RWPE1 (cell line): ENCODE data around the gene DSCAM.
"Not testable (repeated sequence)": the region's sequence is repeated elsewhere in the genome, so short reads cannot be mapped to it uniquely, and the experiment has no call there.

Experiments used
- CTCF ChIA-PET: fragments of 350-600 bp; sonication (Branson Sonifier 250); formaldehyde crosslinking; extraction: SDS; loops from one replicate; lab custom pipeline; 2021; lab: Yijun Ruan, JAX
- POLR2A ChIA-PET: fragments of 400-600 bp; formaldehyde crosslinking; extraction: SDS; loops from one replicate; lab custom pipeline; 2020; ENCODE audit warnings: antibody characterized with exemption; ENCODE audit not compliant: low non-redundant PET; lab: Yijun Ruan, JAX
- DNase-seq: peaks from one replicate; pipeline ENCODE4 v3.0.0; 2012; ENCODE audit warnings: low spot score
- H3K27ac ChIP-seq: fragments of 450-650 bp; 2 replicates; pipeline ENCODE4 v1.5.1; 2017
- TF ChIP-seq, protein P1 (sequence below): fragments of 450-650 bp; conservative IDR thresholded peaks from 2 replicates; pipeline ENCODE4 v1.5.1; 2017; ENCODE audit warnings: low read depth, mild to moderate bottlenecking

The DSCAM gene

GRCh38 chr21:40043866-40044265 lies 803.1 kb downstream of the DSCAM start:
- H3K27ac ChIP-seq: no peak overlapping the region
- ChIA-PET POLR2A (no interaction called here), CTCF (interaction anchor here (0.6 kb wide), 1 partner anchor 529 kb away, joined by 4 read pairs; no protein-coding TSS in a partner anchor)
- no peak for DNase-seq
- TF ChIP-seq, protein P1, sequence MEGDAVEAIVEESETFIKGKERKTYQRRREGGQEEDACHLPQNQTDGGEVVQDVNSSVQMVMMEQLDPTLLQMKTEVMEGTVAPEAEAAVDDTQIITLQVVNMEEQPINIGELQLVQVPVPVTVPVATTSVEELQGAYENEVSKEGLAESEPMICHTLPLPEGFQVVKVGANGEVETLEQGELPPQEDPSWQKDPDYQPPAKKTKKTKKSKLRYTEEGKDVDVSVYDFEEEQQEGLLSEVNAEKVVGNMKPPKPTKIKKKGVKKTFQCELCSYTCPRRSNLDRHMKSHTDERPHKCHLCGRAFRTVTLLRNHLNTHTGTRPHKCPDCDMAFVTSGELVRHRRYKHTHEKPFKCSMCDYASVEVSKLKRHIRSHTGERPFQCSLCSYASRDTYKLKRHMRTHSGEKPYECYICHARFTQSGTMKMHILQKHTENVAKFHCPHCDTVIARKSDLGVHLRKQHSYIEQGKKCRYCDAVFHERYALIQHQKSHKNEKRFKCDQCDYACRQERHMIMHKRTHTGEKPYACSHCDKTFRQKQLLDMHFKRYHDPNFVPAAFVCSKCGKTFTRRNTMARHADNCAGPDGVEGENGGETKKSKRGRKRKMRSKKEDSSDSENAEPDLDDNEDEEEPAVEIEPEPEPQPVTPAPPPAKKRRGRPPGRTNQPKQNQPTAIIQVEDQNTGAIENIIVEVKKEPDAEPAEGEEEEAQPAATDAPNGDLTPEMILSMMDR: no peak

DNA sequence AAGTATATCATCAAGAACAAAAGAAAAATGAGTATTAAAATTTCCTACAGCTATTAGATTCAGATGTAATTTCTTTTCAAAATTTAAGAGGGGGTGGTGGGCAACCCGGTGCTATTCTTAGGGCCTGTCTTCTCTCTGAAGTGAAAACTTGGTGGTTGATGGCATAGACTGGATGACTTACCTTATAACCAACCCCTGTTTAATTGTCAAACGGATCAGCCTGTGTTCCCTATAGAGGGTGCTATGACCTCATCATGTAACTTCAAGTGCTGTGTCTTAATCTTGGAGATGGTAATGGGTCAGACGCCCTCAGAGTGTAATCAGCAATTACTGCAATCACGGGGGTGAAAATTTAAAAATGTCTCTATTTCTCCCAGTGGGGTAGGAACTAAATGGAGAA lies 803.5 kb downstream of the DSCAM start:
- ChIA-PET POLR2A (no interaction called here), CTCF (interaction anchor here (0.6 kb wide), 1 partner anchor 528 kb away, joined by 4 read pairs; no protein-coding TSS in a partner anchor)
- no peak for DNase-seq
- no peak overlapping the region for H3K27ac ChIP-seq
- TF ChIP-seq, protein P1: no peak

- ChIA-PET CTCF (interaction anchor here (0.7 kb wide), 1 partner anchor 1031 kb away, joined by 12 read pairs; no protein-coding TSS in a partner anchor), POLR2A (no interaction called here)
- no peak for DNase-seq
- H3K27ac ChIP-seq: no peak overlapping the region
- TF ChIP-seq, protein P1: no peak
Measured at GRCh38 chr21:40041446-40041845, 805.5 kb downstream of the DSCAM start.

DNA sequence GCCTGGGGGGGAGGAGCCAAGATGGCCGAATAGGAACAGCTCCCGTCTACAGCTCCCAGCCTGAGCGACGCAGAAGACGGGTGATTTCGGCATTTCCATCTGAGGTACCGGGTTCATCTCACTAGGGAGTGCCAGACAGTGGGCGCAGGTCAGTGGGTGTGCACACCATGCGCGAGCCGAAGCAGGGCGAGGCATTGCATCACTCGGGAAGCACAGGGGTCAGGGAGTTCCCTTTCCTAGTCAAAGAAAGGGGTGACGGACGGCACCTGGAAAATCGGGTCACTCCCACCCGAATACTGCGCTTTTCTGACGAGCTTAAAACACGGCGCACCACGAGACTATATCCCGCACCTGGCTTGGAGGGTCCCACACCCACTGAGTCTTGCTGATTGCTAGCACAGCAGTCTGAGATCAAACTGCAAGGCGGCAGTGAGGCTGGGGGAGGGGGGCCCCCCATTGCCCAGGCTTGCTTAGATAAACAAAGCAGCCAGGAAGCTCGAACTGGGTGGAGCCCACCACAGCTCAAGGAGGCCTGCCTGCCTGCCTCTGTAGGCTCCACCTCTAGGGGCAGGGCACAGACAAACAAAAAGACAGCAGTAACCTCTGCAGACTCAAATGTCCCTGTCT lies 813.7 kb downstream of the DSCAM start:
- DNase-seq, CTCF ChIA-PET, H3K27ac ChIP-seq, POLR2A ChIA-PET: not testable (repeated sequence)

- TF ChIP-seq, protein P1: no peak
- DNase-seq: no peak
- H3K27ac ChIP-seq: no peak overlapping the region
- ChIA-PET POLR2A (no interaction called here), CTCF (no interaction called here)
Measured at GRCh38 chr21:40029888-40030287, 817.1 kb downstream of the DSCAM start.

GRCh38 chr21:40028393-40028792 lies 818.6 kb downstream of the DSCAM start:
- CTCF ChIA-PET, H3K27ac ChIP-seq, DNase-seq, POLR2A ChIA-PET: not testable (repeated sequence)

GRCh38 chr21:40021558-40022351 lies 825.2 kb downstream of the DSCAM start:
- ChIA-PET POLR2A (no interaction called here), CTCF (no interaction called here)
- H3K27ac ChIP-seq: no peak overlapping the region
- TF ChIP-seq, protein P1: no peak
- DNase-seq: no peak
